CD4-positive, alpha-beta T cell treated with Interleukin-4 for 1 hour (primary cell): Measurements from ENCODE around the gene TBX4.
"Not testable (repeated sequence)": the region's sequence is repeated elsewhere in the genome, so short reads cannot be mapped to it uniquely, and the experiment has no call there.

Experiments used
- DNase-seq, 2 donors: peaks; one replicate each; pipeline ENCODE4 v3.0.0-alpha.2; 2020 to 2022

Gene TBX4

DNA sequence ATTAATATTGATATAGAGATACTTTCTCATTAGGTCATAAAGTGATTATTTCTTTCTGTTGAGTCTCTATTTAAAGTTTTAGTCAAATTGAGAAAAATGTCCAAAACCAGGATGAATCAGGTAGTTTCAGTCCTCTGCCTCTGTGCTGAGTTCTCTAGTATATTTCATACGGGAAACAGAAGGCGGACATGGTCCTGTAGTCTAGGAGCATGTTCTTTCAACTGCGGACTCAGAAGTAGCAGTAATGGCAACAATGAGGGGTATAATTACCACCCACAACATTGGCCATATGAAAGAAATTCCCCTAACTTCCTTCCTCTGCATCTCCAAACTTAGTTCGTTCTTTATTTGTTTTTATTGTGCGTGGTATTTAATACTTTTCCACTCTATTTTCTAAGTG is 50.1 kb downstream of the TBX4 start:
- DNase-seq = no peak

DNA sequence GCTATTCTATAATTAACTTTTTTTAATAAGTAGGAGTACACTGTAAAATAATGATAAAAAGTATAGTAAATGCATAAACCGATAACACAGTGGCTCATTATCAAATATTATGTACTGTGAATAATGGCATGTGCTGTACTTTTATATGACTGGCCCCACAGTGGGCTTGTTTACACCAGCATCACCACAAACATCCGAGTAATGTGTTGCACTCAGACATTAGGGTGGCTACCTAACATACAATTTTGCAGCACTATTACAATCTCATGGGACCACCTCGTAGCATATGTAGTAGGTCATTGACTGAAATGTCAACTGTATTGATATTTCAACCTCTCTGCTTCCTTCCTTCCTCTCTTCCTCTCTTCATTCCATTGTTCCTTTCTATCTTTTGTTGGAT is 51.7 kb downstream of the TBX4 start:
- DNase-seq = no peak

DNA sequence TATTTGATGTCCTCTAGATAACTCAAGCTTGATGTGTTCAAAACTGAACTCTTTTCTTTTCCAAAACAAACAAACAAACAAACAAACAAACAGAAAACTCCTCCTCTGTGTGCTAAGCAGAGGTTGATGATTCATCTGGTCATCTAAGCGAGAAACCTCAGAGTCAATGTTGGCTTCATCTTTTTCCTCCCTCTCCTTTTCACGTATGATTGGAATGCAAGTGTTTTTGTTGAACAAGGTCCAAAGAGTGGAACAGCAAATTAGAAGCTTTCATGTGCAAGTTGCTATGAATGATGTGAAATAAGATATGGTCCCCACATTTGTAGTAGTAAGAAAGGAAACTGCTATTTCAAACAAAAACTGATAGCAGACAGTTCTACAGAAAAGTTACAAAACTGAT is 52.5 kb downstream of the TBX4 start:
- no peak for DNase-seq

DNA sequence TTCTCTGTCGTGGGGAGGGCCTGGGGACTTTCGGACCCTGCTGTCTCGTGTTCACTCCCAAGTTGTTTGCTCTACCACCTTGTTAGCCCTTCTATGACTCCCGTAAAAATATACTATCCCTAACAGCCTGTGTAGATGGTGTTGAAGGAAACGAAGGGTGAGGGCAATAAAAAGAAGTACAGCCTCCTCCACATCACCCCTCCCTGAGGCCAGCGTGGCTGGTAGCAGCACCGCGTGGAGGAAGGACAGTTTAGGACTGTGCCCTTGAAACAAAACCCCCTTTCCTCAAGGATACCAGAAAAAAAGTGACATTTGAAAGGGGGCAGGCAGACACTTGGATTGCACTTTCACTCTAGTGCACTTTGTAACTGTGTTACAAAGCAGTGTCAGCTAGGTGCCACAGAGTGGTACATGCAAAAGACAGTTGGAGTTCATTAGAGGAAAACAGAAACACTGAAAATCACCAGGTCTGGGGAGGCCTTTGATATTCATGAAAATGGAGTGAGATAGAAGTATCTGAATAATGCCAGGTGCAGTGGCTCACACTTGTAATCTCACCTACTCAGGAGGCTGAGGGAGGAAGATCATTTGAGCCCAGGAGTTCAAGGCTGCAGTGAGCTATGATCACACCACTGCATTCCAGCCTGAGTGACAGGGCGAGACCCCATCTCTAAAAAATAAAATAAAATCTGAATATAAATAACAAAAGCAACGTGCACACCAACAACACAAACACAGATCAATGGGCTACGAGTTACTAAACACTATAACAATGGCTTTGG is 53.8 kb downstream of the TBX4 start:
- DNase-seq = no peak

DNA sequence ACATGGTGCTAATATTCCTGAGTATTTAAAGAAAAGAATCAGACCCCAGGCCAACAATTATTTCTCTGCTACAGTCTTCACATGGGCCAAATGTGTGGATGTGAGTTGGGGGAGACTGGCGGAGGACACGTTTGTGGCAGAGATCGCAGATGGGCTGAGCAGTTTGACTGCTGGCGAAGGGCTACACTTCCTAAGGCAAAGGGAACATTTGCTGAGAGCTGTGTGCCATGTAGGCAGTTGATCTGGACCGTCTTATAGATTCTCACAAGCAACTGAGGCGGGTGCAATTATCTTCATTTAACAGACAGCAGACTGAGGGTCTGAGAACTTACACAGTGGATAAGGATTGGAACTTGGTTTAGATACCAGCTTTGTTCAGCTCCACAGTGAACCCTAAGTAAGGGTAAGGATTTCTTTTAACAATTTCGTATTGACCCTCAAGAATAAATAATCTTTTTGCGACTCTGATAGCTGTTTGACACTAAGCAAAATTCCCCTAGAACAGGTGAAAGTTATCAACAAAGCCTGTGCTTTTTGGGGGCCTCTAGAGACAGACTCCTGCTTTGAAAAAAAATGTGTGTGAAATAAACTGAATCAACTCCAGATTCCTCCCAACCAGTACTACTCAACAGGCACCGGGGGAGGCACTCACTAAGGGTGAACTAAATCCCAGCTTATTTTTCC is 55.3 kb downstream of the TBX4 start:
- no peak for DNase-seq

DNA sequence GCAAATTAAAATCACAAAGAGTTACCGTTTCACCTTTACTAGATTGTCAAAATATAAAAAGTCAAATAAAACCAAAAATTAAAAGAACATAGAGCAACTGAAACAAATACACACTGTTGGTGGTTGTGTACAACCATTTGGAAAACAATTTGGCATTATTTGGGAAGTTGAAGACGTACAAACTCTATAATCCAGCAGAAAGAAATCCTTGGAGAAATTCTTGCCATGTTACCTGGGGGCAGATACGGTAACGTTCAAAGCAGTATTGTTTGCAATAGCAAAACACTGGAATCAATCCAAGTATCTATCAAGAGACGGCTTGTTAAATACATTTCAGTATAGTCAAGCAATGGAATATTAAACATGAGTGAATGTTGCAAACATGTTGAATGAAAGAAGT is 56.7 kb downstream of the TBX4 start:
- DNase-seq = no peak

DNA sequence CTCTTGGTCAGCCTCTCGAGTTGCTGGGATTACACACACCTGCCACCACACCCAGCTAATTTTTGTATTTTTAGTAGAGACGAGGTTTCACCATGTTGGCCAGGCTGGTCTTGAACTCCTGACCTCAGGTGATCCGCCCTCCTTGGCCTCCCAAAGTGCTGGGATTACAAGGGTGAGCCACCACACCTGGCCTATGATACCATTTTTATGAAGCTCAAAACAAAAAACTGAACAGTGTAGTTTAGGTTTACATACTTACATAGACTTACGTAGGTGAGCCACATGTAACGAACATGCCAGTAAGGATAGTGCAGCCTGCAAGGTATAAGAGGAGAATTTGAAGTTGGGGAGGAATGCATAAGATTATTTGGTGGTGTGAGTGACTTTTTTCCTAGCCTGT is 57.2 kb downstream of the TBX4 start:
- DNase-seq = not testable (repeated sequence)

DNA sequence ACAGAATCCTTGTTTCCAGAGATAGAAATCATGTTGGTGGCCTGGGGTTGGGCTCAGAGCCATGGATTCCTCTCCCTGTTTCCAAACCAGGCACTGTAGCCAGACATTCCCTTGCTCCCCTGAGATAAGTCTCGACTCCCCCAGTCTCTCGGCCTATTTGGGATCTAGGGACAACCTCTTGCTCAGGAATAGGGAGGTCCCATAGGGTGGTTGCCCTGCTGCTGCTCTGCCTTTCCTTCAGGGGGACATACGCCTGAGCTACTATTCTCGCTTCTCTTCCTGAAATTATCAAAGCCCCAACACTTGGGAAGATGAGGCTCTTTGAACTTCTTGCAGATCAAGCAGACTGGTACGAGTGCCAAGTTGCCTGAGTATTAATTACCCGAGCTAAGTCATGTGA is 58.0 kb downstream of the TBX4 start:
- DNase-seq = no peak

DNA sequence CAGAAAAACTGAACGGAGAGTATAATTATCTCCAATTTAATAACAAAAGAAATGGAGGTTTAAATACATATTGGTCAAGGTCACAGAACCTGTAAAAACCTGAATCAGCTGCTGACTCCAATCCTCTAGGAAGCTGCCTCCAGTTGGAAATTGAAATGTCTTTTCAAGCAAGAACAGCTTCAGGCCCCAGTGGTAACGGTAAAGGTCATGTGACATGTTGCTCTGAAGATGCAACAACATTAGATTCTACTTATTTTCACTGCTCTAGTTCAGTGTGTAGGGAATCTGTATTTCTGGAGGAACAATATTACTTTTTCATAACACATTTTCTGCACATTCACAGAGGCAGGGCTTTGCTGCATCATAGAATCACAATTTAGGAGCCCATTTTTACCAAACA is 58.8 kb downstream of the TBX4 start:
- no peak for DNase-seq

DNA sequence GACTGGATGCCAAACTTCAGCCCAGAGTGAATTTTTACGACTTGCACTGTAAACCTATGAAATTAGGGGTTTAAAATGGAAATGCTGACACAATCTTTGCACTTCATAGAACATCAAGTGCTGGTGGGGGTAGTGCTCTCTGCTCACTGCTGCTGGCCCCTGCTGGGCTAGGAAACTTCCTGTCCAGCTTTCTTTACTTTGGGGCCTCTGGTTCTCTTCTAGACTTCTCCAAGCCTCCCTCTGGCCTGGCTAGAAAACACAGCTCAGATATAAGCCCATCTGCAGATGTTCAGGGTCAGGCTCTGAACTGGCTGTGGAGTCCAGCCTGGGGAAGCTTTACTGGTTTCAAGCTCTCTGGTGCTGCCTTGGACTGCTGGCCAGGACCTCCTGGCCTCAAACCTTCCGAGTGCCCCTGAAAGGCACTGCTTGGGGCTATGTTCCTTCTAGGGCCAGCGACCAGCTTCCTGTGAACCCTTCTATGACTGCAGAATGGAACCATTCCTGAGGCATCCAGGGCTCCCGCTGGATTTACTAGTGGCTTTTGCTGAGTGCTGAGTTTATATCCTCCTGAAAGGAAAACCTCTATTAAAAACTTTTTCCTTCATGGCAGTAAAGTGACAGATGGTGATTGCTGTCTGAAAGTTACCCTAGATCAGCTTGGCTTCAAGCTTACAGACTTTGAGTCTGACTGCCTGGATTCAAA is 59.4 kb downstream of the TBX4 start:
- DNase-seq = no peak

DNA sequence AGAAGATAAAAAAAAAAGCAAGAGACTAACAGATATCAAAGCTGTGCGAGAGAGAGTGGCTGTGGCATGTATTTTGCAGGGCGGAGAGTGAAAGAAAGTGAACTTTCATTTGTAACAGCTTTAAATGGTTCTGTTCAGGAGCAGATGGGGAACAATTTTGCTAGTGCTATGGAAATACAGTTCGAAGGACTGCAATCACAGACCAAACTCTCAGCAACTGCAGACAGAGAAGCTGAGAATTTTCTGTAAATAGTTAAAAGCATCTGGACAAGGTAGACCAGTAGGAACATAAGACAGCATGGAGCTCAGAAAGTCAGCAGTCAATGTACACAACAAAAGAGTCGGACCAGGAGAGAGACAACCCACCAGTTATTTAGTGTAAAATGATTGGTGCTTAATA is 62.3 kb downstream of the TBX4 start:
- no peak for DNase-seq

DNA sequence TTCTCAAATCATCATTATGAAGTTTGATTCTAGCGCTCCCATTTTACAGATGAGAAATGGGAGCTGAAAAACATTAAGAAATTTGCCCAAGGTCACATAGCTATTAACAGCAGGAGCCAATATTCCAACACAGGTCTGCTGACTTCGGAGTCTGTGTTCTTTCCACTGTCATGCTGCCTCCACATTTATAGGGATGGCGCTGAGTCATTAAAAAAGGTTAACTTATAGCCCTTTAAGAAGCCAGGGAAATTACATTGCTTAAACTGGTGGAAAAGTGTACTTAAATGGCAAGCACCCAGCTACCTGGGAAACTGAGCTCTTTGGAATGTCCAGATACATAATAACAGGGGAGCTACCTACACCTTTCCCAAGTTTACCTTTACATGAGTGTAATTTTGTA is 65.0 kb downstream of the TBX4 start:
- DNase-seq = no peak

DNA sequence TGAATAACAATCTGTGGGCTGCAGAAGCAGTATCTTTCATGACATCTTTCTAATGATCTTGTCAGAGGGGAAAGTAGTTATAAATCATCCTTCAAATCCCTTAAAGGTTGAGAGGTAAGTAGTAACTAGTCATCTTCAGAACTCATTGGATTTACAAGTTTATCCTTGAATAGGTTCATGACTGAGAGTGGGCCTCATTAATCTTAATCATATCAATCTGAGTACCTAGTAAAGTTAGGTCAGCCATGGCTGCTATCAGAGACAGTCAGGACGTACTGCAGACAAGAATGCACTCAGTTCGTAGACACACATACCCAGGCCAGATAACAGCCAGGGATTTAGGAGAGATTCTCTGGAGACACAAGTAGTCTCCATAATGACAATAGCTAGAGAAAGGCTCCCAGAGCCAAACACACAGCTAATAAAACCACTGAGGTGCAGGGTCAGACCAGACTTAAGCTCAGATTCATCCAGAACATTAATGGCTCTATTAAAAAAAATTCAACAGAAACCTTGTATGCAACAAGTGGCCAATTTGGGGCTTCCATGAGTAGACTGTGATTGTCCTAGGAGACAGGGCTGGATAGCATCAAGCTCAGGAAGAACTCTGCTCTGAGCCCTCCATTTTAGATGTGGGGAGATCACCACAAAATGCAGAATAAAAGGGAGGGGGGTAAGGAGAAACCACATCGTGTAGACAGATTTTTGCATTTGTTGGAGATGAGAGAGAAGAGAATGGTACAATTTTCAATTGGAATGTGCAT is 65.8 kb downstream of the TBX4 start:
- DNase-seq = no peak

DNA sequence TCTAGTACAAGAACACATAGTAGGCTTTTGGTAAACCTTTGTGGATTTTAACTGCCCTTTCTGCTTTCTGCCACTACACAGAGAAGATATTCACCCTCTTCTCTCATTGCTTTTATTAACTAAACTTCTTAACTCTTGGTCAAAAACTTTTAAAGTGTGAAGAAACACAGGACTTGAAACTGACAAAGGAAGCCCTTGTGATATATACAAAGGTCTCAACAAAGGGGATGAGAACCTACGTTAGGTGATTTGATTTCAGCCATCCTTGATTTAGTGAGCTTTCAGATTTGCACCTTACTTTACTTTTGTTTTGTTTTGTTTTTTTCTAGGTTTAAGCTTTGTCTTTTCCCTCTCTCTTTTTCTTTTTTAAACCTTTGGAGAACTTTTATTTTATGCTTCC is 66.9 kb downstream of the TBX4 start:
- no peak for DNase-seq

DNA sequence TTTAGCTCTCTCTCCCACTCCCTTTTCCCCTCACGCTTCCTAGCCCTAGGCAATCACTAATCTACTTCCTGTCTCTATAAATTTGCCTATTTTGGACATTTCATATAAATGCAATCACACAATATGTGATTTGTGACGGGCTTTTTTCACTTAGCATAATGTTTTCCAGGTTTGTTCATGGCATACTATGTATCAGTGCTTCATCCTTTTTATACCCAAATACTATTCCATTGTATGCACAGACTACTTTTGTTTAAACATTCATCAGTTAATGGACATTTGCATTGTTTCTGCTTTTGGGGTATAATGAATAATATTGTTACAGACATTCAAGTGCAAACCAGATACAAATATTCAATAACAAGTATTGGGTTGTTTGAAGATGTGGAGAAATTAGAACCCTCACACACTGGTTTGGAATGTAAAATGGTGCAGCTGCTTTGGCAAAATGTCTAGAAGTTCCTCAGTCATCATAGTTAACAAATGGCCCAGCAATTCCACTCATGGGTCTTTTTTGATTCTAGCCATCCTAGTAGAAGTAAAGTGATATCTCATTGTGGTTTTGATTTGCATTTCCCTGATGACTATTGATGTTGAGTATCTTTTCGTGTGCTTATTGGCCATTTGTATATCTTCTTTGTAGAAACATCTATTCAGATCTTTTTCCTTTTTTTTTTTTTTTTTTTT is 67.7 kb downstream of the TBX4 start:
- no peak for DNase-seq

DNA sequence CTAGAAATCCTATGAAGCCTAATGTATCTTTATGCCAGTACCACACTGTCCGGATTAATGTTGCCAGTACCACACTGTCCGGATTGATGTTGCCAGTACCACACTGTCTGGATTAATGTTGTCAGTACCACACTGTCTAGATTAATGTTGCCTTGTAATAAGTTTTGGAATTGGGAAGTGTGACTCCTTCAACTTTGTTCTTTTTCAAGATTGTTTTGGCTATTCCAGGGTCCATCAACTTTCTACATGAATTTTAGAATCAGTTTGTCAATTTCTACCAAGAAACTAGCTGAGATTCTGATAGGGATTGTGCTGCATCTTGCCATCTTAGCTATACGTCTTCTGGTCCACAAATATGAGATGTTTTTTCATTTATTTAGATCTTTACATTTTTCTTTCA is 68.7 kb downstream of the TBX4 start:
- DNase-seq = no peak

DNA sequence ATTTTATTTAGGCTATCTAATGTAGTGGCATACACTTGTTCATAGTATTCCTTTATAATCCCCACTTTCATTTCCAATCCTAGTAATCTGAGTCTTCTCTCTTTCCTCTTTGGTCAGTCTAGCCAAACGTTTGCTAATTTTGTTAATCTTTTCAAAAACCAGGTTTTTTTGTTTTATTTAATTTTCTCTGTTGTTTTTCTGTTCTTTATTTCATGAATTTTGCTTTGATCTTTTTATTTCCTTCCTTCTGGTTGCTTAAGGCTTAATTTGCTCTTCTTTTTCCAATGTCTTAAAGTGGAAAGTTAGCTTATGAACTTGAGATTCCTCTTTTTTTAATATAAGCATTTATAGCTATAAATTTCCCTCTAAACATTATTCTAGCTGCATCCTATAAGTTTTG is 69.9 kb downstream of the TBX4 start:
- DNase-seq = no peak

DNA sequence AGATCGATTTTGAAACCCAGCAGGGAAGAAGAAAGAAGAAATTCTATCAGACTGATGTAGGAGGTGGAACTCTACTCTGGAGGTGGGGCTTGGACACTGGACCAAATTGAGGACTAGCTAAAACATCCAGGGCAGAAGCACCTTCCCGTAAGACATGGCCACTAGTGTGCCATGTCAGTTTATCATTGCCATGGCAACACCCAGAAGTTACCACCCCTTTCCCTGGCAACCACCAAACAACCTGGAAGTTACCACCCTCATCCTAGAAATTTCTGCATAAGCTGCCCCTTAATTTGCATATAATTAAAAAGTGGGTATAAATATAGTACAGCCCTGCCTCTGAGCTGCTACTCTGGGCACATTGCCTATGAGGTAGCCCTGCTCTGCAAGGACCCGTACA is 72.1 kb downstream of the TBX4 start:
- DNase-seq = no peak

DNA sequence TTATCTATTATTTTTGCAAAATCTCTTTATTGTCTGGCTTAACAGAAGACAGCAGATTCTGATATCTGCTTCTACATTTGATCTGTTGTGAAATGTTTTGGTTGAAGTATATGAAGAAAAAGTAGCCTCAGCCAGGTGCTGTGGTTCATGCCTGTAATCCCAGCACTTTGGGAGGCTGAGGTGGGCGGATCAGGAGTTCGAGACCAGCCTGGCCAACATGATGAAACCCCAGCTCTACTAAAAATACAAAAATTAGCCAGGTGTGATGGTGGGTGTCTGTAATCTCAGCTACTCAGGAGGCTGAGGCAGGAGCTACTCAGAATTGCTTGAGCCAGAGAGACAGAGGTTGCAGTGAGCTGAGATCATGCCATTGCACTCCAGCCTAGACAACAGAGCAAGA is 75.2 kb downstream of the TBX4 start:
- DNase-seq = not testable (repeated sequence)

DNA sequence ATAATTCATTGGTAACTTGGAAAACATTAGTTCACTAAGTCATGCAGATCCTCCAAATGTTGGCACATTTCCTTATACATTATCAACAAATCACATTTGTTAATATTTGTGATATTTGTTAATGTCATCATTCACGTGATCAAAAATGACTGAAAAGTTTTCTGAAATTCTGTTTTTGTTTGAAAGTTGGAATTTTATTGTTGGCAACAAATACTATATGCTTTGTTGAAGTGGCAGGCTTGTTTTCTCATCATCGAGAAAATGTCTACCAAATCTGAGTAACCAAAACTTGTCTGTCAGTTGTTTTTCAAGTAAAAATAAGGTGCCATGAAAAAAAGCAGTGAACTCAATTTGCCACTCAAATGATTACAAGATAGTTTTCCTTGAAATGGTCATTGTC is 75.9 kb downstream of the TBX4 start:
- no peak for DNase-seq

DNA sequence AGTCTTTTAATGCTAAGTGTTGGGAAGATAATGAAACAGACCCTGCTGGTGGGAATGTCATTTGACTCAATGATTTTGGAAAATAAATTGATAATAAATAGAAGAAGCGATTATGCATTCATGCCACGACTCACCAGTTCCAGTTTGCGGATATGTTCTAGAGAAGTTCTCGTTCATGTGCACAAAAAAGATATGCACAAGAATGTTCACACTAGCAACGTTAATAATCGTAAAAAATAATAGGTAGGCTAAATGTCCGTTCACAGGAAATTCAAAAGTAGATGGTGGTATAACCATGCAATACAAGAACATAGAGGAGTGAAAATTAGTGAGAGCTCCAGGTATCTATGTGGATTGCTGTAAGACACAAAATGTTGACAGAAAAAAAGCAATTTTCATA is 79.0 kb downstream of the TBX4 start:
- no peak for DNase-seq

DNA sequence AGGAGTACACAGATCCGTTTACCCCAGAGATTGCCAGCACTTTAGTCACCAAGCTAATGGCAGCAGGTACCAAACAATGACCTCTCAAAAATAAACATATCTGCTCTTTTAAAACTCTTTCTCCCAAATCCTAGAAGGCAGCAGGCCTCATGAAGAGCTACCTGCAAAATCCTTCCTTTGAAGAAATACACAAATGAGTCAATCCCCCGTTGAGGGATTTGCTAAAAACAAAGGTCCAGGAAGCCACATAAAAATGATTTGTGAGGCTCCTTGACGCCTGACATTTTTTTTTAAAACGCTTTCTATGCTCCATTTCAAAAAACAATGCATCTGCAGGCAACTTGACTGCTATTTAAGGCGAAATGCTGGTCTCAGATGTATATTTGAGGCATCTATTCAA is 80.6 kb downstream of the TBX4 start:
- no peak for DNase-seq

DNA sequence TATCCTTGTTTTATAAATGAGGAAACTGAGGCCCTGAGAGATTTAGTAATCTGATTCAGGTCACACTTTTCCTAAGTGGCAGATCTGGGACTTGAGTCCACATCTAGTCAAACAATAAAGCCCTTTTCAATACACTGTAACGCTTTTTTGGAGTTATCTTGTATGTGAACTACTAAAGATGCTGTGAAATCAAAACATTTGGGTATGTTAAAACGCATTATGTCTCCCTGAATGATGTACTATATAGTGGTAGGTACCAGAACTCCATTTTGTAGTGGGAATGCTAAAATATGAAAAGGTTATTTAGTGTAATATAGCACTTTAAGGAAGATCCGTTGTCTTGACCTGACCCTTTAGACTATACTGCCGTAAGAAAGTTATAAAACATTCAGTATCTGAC is 81.6 kb downstream of the TBX4 start:
- no peak for DNase-seq
